ENCODE data around the gene NAIF1. TPM values are rescaled to one million over a fixed set of nuclear protein-coding genes. Genes with fewer than 3 reads are reported as not detected.

NAIF1 gene
- total RNA-seq, 1 donor from 2014 or later: 10.8 TPM

- TF ChIP-seq, protein P1, sequence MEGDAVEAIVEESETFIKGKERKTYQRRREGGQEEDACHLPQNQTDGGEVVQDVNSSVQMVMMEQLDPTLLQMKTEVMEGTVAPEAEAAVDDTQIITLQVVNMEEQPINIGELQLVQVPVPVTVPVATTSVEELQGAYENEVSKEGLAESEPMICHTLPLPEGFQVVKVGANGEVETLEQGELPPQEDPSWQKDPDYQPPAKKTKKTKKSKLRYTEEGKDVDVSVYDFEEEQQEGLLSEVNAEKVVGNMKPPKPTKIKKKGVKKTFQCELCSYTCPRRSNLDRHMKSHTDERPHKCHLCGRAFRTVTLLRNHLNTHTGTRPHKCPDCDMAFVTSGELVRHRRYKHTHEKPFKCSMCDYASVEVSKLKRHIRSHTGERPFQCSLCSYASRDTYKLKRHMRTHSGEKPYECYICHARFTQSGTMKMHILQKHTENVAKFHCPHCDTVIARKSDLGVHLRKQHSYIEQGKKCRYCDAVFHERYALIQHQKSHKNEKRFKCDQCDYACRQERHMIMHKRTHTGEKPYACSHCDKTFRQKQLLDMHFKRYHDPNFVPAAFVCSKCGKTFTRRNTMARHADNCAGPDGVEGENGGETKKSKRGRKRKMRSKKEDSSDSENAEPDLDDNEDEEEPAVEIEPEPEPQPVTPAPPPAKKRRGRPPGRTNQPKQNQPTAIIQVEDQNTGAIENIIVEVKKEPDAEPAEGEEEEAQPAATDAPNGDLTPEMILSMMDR (IDR thresholded peaks at IDR 0.05; ENCODE audit: unreplicated experiment): no peak
- no peaks in the 10 kb centered on the region for H3K9me3 Mint-ChIP-seq (ENCODE audit: low read depth)
Observed at GRCh38 chr9:128059365-128059983, 7.6 kb downstream of the NAIF1 start.

GRCh38 chr9:128057724-128058409, 9.3 kb downstream of the NAIF1 start:
- TF ChIP-seq, protein P1 (IDR thresholded peaks at IDR 0.05; ENCODE audit: unreplicated experiment): no peak
- Mint-ChIP-seq H3K9me3 (ENCODE audit: low read depth) (no peaks in the 10 kb centered on the region), H3K36me3 (ENCODE audit: insufficient read depth) (peaks cover 4% of the 10 kb centered on the region), H3K4me3 (ENCODE audit: low read depth) (no peak overlapping the region), H3K27me3 (peaks cover 2% of the 10 kb centered on the region), H3K4me1 (ENCODE audit: low read depth) (peaks cover 5% of the 10 kb centered on the region), H3K27ac (no peak overlapping the region)
- DNase-seq (ENCODE audit: low spot score, unreplicated experiment): no peak

More at GRCh38 chr9:128059365-128059983, 7.6 kb downstream of the NAIF1 start:
- DNase-seq (ENCODE audit: low spot score, unreplicated experiment): no peak
- Mint-ChIP-seq H3K27ac (no peak overlapping the region), H3K27me3 (no peaks in the 10 kb centered on the region), H3K36me3 (ENCODE audit: insufficient read depth) (peaks cover 5% of the 10 kb centered on the region), H3K4me1 (ENCODE audit: low read depth) (peaks cover 5% of the 10 kb centered on the region), H3K4me3 (ENCODE audit: low read depth) (no peak overlapping the region)

GRCh38 chr9:128056887-128057723, 10.0 kb downstream of the NAIF1 start:
- Mint-ChIP-seq H3K4me3 (ENCODE audit: low read depth) (no peak overlapping the region), H3K36me3 (ENCODE audit: insufficient read depth) (peaks cover 2% of the 10 kb centered on the region), H3K27me3 (peaks cover 2% of the 10 kb centered on the region), H3K27ac (no peak overlapping the region), H3K4me1 (ENCODE audit: low read depth) (peaks cover 5% of the 10 kb centered on the region), H3K9me3 (ENCODE audit: low read depth) (no peaks in the 10 kb centered on the region)
- no peak for DNase-seq (ENCODE audit: low spot score, unreplicated experiment)
- TF ChIP-seq, protein P1 (IDR thresholded peaks at IDR 0.05; ENCODE audit: unreplicated experiment): no peak

GRCh38 chr9:128056086-128056485, 11.0 kb downstream of the NAIF1 start:
- peaks cover 2% of the 10 kb centered on the region for H3K27me3 Mint-ChIP-seq
- no peak for DNase-seq (ENCODE audit: low spot score, unreplicated experiment)
- no peaks in the 10 kb centered on the region for H3K9me3 Mint-ChIP-seq (ENCODE audit: low read depth)
- no peaks in the 10 kb centered on the region for H3K36me3 Mint-ChIP-seq (ENCODE audit: insufficient read depth)
- H3K4me3 Mint-ChIP-seq (ENCODE audit: low read depth): no peak overlapping the region
- peaks cover 5% of the 10 kb centered on the region for H3K4me1 Mint-ChIP-seq (ENCODE audit: low read depth)
- TF ChIP-seq, protein P1 (IDR thresholded peaks at IDR 0.05; ENCODE audit: unreplicated experiment): no peak
- H3K27ac Mint-ChIP-seq: no peak overlapping the region

GRCh38 chr9:128055344-128056040, 11.6 kb downstream of the NAIF1 start:
- no peaks in the 10 kb centered on the region for H3K36me3 Mint-ChIP-seq (ENCODE audit: insufficient read depth)
- peaks cover 5% of the 10 kb centered on the region for H3K4me1 Mint-ChIP-seq (ENCODE audit: low read depth)

More at GRCh38 chr9:128055344-128056040, 11.6 kb downstream of the NAIF1 start:
- H3K27me3 Mint-ChIP-seq: peaks cover 2% of the 10 kb centered on the region
- H3K27ac Mint-ChIP-seq: no peak overlapping the region
- no peaks in the 10 kb centered on the region for H3K9me3 Mint-ChIP-seq (ENCODE audit: low read depth)
- H3K4me3 Mint-ChIP-seq (ENCODE audit: low read depth): no peak overlapping the region
- DNase-seq (ENCODE audit: low spot score, unreplicated experiment): no peak
- TF ChIP-seq, protein P1 (IDR thresholded peaks at IDR 0.05; ENCODE audit: unreplicated experiment): no peak
